Keratinocyte (primary cell): ENCODE measurements around the gene HELZ. TPM values are rescaled to one million over a fixed set of nuclear protein-coding genes. Genes with fewer than 3 reads are reported as not detected.

Experiments
- DNase-seq: peaks from one replicate; pipeline ENCODE4 v3.0.0-alpha.2; 2011; ENCODE audit warnings: low read depth, missing footprints, low spot score
- FAIRE-seq: peaks from 2 replicates; lab custom pipeline; 2011; peaks lifted over from hg19 to GRCh38; lab: Jason Lieb, UNC
- H2AFZ ChIP-seq: 2 replicates; pipeline ENCODE4 v1.6.0; 2012; ENCODE audit warnings: low read length, control low read depth, inconsistent platforms; ENCODE audit not compliant: control insufficient read depth
- H3K27ac ChIP-seq: 2 replicates; pipeline ENCODE4 v1.5.1; 2011; ENCODE audit warnings: low read length; ENCODE audit not compliant: control insufficient read depth, insufficient read depth
- H3K27me3 ChIP-seq: 3 replicates; pipeline ENCODE4 v1.6.0; 2011; ENCODE audit warnings: low read length; ENCODE audit not compliant: control insufficient read depth, insufficient read depth; ENCODE audit errors: extremely low read depth
- H3K36me3 ChIP-seq, 2 experiments: 2 replicates in 1 of 2; 3 replicates in 1 of 2; pipeline ENCODE4 v1.5.1; 2011; ENCODE audit warnings: low read length in 2 of 2, mild to moderate bottlenecking in 1 of 2; ENCODE audit not compliant: control insufficient read depth in 2 of 2, insufficient read depth in 2 of 2; ENCODE audit errors: extremely low read depth in 1 of 2
- H3K4me1 ChIP-seq: 3 replicates; pipeline ENCODE4 v1.5.1; 2011; ENCODE audit warnings: low read length; ENCODE audit not compliant: control insufficient read depth, insufficient read depth; ENCODE audit errors: extremely low read depth
- H3K4me2 ChIP-seq: 3 replicates; pipeline ENCODE4 v1.6.0; 2011; ENCODE audit warnings: low read depth, low read length; ENCODE audit not compliant: control insufficient read depth, insufficient read depth; ENCODE audit errors: extremely low read depth
- H3K4me3 ChIP-seq, 3 experiments: fragments of 200-600 bp in 1 of 3; sonication (generic) in 1 of 3; 2 replicates in 2 of 3; 3 replicates in 1 of 3; pipeline ENCODE4 v1.5.1; 2011 to 2016; ENCODE audit warnings: low read length in 3 of 3, mild to moderate bottlenecking in 3 of 3, control low read depth in 2 of 3, inconsistent platforms in 1 of 3, low read depth in 1 of 3, mixed read lengths in 1 of 3, mixed run types in 1 of 3, moderate library complexity in 1 of 3; ENCODE audit not compliant: control insufficient read depth in 2 of 3, insufficient read depth in 2 of 3; ENCODE audit errors: extremely low read depth in 1 of 3
- H3K79me2 ChIP-seq: 2 replicates; pipeline ENCODE4 v1.6.0; 2012; ENCODE audit warnings: low read length; ENCODE audit not compliant: control insufficient read depth, insufficient read depth
- H3K9ac ChIP-seq: 3 replicates; pipeline ENCODE4 v1.6.0; 2011; ENCODE audit warnings: low read length; ENCODE audit not compliant: control insufficient read depth, insufficient read depth; ENCODE audit errors: extremely low read depth
- H3K9me1 ChIP-seq: 3 replicates; pipeline ENCODE4 v1.6.0; 2011; ENCODE audit warnings: low read length; ENCODE audit not compliant: control insufficient read depth, insufficient read depth; ENCODE audit errors: extremely low read depth
- H3K9me3 ChIP-seq: 2 replicates; pipeline ENCODE4 v1.5.1; 2012; ENCODE audit warnings: low read depth, low read length; ENCODE audit not compliant: control insufficient read depth
- H4K20me1 ChIP-seq: 3 replicates; pipeline ENCODE4 v1.6.0; 2011; ENCODE audit warnings: low read length; ENCODE audit not compliant: control insufficient read depth, insufficient read depth; ENCODE audit errors: extremely low read depth
- EZH2 ChIP-seq: IDR thresholded peaks from one replicate; pipeline ENCODE4 v1.6.1; 2012; ENCODE audit warnings: inconsistent platforms, mild to moderate bottlenecking, low read length, moderate library complexity
- dilution Hi-C: fragments of 300-500 bp; cut with MboI; formaldehyde crosslinking; loops from one replicate; pipeline ENCODE4 v1.7.0; 2020; ENCODE audit warnings: low sequenced_read_pairs; ENCODE audit not compliant: extremely low pct_ligation_motif_present
- polyA plus RNA-seq, 5 experiments: library from polyadenylated mRNA; depleted of rRNA in 3 of 5; stranded (reverse) in 3 of 5; stranded (forward) in 1 of 5; unstranded in 1 of 5; fragments of >200 nt; gene quantifications; 1 replicate in 1 of 5; 2 replicates in 3 of 5; 3 replicates in 1 of 5; pipeline versions ENCODE4 v1.2.1 to v1.2.3, GENCODE V29; 2011 to 2012; ENCODE audit warnings: missing spikeins in 2 of 5, low read depth in 1 of 5, low replicate concordance in 1 of 5
- TF ChIP-seq, protein P1 (sequence below), 3 experiments: IDR thresholded peaks in 1 of 3; conservative IDR thresholded peaks in 1 of 3; optimal IDR thresholded peaks in 1 of 3; 2 replicates in 2 of 3; 3 replicates in 1 of 3; pipeline versions ENCODE3 to v1.5.1; 2011; ENCODE audit warnings: low read length in 3 of 3, mild to moderate bottlenecking in 3 of 3, moderate library complexity in 2 of 3, control low read depth in 1 of 3, inconsistent platforms in 1 of 3; ENCODE audit not compliant: insufficient read depth in 2 of 3; ENCODE audit errors: extremely low read depth in 1 of 3

HELZ gene
- polyA plus RNA-seq, 1 donor (not counting 4 experiments of a cell fraction or from before 2014, with no cell fraction given): 18.2 TPM

DNA sequence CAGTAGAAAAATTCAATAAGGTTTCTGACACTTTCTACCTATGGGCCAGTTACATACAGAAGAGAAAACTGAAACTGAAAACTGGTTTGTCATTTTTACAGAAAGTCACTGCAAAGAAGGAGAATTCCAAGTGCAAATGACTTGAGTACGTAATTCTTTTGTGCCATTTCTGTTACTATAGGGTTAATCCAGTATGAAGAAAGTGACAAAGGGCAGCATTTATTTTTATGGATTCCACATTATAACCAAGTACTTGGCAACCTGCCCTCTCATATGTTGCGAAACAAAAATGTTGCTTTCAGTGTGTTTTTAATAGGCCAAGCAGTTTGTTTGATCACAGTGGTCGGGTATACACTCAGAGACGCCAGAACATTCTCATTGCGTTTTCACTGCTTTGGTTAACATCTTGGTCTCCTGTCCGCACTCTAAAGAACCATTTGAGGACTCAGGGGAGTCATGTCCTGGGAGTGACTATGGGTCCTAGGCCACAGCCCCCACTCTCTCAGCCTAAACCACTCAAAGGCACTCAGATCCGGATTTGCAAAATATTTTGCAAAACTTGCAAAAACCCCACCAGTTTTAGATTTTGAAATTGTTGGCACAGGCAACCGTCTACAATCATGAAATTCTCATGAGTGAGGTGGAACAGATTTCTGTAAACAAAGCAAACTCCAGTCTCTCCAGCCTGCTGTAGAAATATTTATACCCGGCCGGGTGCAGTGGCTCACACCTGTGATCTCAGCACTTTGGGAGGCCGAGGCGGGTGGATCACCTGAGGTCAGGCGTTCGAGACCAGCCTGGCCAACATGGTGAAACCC is 15.4 kb upstream of the HELZ start:
- H3K9me3 ChIP-seq: no peaks in the 10 kb centered on the region
- no peaks in the 10 kb centered on the region for H4K20me1 ChIP-seq
- no peaks in the 10 kb centered on the region for H3K27me3 ChIP-seq
- no peak overlapping the region for H3K9ac ChIP-seq
- FAIRE-seq (no peak), DNase-seq (no peak)
- H3K79me2 ChIP-seq: no peaks in the 10 kb centered on the region
- H3K4me1 ChIP-seq: peaks cover 7% of the 10 kb centered on the region
- TF ChIP-seq, protein P1, sequence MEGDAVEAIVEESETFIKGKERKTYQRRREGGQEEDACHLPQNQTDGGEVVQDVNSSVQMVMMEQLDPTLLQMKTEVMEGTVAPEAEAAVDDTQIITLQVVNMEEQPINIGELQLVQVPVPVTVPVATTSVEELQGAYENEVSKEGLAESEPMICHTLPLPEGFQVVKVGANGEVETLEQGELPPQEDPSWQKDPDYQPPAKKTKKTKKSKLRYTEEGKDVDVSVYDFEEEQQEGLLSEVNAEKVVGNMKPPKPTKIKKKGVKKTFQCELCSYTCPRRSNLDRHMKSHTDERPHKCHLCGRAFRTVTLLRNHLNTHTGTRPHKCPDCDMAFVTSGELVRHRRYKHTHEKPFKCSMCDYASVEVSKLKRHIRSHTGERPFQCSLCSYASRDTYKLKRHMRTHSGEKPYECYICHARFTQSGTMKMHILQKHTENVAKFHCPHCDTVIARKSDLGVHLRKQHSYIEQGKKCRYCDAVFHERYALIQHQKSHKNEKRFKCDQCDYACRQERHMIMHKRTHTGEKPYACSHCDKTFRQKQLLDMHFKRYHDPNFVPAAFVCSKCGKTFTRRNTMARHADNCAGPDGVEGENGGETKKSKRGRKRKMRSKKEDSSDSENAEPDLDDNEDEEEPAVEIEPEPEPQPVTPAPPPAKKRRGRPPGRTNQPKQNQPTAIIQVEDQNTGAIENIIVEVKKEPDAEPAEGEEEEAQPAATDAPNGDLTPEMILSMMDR (optimal IDR thresholded peaks at IDR 0.05 in 1 of 3, IDR thresholded peaks at IDR 0.05 in 1 of 3, conservative IDR thresholded peaks at IDR 0.05 in 1 of 3; ENCODE audit: extremely low read depth in 1 of 3, insufficient read depth in 2 of 3, low read length in 3 of 3): no peak
- no peak for TF ChIP-seq EZH2
- no peak overlapping the region for H3K27ac ChIP-seq
- no peak overlapping the region for H3K4me3 ChIP-seq
- dilution Hi-C loops: no loop called here
- no peak overlapping the region for H2AFZ ChIP-seq
- no peaks in the 10 kb centered on the region for H3K9me1 ChIP-seq
- H3K36me3 ChIP-seq: no peaks in the 10 kb centered on the region
- no peak overlapping the region for H3K4me2 ChIP-seq

DNA sequence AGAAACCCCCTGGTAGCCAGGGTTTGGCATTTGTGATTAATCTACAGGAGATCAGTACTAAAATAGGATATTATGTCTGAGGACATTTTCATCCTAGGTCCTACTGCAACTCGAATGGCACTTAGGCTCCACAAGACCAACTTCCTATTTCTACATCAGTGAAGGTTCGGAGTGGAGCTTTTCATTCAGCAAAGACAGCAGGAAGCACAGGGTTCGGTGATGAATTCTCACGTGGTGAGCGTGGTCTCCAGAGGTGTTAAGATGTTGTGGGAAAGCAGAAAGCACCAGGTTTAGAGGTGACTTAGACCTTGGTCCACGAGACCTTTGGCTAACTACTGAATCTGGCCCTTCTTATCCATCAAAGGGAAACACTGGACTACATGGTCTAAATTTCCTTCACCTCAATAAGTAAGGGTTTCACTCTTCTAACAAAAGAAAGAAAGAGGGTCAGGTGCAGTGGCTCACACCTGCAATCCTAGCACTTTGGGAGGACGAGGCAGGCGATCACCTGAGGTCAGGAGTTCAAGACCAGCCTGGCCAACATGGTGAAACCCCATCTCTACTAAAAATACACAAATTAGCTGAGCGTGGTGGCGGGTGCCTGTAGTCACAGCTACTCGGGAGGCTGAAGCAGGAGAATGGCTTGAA is 13.9 kb upstream of the HELZ start:
- Histone ChIP-seq H3K27ac (no peak overlapping the region), H3K9me1 (no peaks in the 10 kb centered on the region), H4K20me1 (no peaks in the 10 kb centered on the region), H3K4me1 (peaks cover 7% of the 10 kb centered on the region), H3K9me3 (no peaks in the 10 kb centered on the region), H3K27me3 (no peaks in the 10 kb centered on the region), H3K4me3 (no peak overlapping the region), H3K4me2 (no peak overlapping the region), H3K36me3 (no peaks in the 10 kb centered on the region), H2AFZ (no peak overlapping the region), H3K9ac (no peak overlapping the region), H3K79me2 (no peaks in the 10 kb centered on the region)
- DNase-seq (no peak), FAIRE-seq (no peak)
- TF ChIP-seq EZH2: no peak
- TF ChIP-seq, protein P1 (optimal IDR thresholded peaks at IDR 0.05 in 1 of 3, IDR thresholded peaks at IDR 0.05 in 1 of 3, conservative IDR thresholded peaks at IDR 0.05 in 1 of 3; ENCODE audit: extremely low read depth in 1 of 3, insufficient read depth in 2 of 3, low read length in 3 of 3): no peak
- dilution Hi-C loops: no loop called here
